Mucosa of stomach (tissue), 1 donor: ENCODE measurements around the gene RPS16.
A peak's percentile ranks its signal among the peaks of the same experiment; 100 is the strongest.

ENCODE experiments used
- H3K27me3 ChIP-seq: one replicate; pipeline ENCODE4 v1.7.0; 2013; ENCODE audit warnings: mild to moderate bottlenecking, low read length; ENCODE audit not compliant: control insufficient read depth, insufficient read depth
- H3K36me3 ChIP-seq: one replicate; pipeline ENCODE4 v1.7.0; 2013; ENCODE audit warnings: low read length; ENCODE audit not compliant: control insufficient read depth, insufficient read depth
- H3K4me1 ChIP-seq: one replicate; pipeline ENCODE4 v1.7.0; 2013; ENCODE audit warnings: mild to moderate bottlenecking, low read length; ENCODE audit not compliant: control insufficient read depth, insufficient read depth
- H3K4me3 ChIP-seq: one replicate; pipeline ENCODE4 v1.7.0; 2013; ENCODE audit warnings: low read length
- H3K9ac ChIP-seq: one replicate; pipeline ENCODE4 v1.7.0; 2013; ENCODE audit warnings: mild to moderate bottlenecking, low read length, moderate library complexity
- H3K9me3 ChIP-seq: one replicate; pipeline ENCODE4 v1.7.0; 2013; ENCODE audit warnings: mild to moderate bottlenecking, low read length, moderate library complexity; ENCODE audit not compliant: control insufficient read depth
- donor health status: Pancreatic carcinoma.

RPS16 gene

GRCh38 chr19:39413911-39414608 is 21.7 kb downstream of the RPS16 start:
- H3K9me3 ChIP-seq = no peaks in the 10 kb centered on the region
- H3K4me3 ChIP-seq = no peak overlapping the region
- no peaks in the 10 kb centered on the region for H3K36me3 ChIP-seq
- H3K9ac ChIP-seq = peak overlapping the region; percentile 55
- H3K27me3 ChIP-seq = peaks cover 8% of the 10 kb centered on the region
- peaks cover 27% of the 10 kb centered on the region for H3K4me1 ChIP-seq

GRCh38 chr19:39413272-39413910 is 22.4 kb downstream of the RPS16 start:
- H3K9me3 ChIP-seq = no peaks in the 10 kb centered on the region
- peak overlapping the region; percentile 47 for H3K4me3 ChIP-seq
- peak overlapping the region; percentile 74 for H3K9ac ChIP-seq
- H3K36me3 ChIP-seq = peaks cover 5% of the 10 kb centered on the region
- H3K4me1 ChIP-seq = peaks cover 27% of the 10 kb centered on the region
- peaks cover 8% of the 10 kb centered on the region for H3K27me3 ChIP-seq

DNA sequence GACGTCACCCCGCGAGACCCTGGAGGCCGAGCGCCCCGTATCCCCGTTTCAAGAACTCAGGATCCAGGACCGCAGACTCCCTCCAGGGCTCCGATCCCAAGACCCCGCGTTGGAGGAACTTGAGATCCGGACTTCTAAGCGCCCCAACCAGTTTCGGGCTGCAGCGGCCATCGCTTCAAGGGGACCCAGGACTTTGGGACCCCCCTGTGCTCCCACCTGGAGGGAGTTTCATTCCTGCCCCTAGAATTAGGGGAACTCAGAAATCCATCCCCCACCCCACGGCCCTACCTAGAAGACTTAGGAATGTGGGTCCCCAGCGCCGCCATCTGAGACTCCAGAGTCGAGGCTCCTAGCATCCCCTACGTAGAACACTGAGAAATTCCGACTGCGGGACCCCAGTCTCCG is 22.9 kb downstream of the RPS16 start:
- Histone ChIP-seq H3K9me3 (no peaks in the 10 kb centered on the region), H3K4me3 (peak overlapping the region; percentile 47), H3K27me3 (peaks cover 8% of the 10 kb centered on the region), H3K4me1 (peaks cover 27% of the 10 kb centered on the region), H3K9ac (peak overlapping the region; percentile 74), H3K36me3 (peaks cover 10% of the 10 kb centered on the region)

DNA sequence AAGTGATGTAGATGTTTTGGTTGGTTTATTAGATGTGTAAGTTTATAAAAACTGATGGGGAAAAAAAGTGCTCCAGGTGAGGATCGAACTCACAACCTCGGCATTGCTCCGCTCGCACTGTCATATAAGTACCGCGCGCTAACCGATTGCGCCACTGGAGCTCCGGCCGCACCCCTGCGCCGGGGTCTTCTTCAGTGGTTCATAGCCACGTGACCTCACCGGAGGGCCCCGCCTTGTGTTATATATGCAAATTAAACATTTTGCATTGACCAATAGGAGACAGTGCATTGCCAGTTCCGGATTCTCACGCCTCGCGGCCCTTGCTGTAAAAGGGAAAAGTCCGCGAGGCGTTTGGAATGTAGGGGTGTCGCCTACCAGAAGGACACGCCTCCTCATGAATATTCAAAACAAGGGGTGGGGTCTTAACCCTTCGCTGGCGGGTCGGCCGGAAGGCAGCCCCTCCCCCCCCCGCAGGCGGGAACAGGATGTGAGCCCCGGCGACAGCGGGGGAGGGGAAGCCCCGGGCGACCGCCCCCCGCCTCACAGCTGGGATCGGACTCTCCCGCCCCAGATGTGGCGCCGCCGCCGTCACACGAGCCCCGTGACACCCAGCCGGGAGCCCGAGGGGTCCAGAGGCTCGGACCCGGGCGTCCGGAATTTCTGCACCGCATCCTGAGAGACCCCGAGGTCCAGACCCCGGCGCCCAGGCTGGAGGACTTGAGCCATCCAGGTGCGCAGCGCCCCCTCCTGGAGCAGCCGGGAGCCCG is 23.5 kb downstream of the RPS16 start, which contains the start of gene PLEKHG2:
PLEKHG2 (plus strand) TSS at position 570 of the 767 bp plus-strand sequence. CDS start 1,418 bp downstream, outside the sequence.
- Histone ChIP-seq H3K4me3 (peak within 1 kb of the TSS; percentile 47), H3K4me1 (peaks cover 27% of the 10 kb centered on the region), H3K9me3 (no peaks in the 10 kb centered on the region), H3K27me3 (peaks cover 8% of the 10 kb centered on the region), H3K36me3 (peaks cover 14% of the 10 kb centered on the region), H3K9ac (peak within 1 kb of the TSS; percentile 99)

GRCh38 chr19:39411832-39412099 is 24.0 kb downstream of the RPS16 start:
- peak overlapping the region; percentile 99 for H3K9ac ChIP-seq
- H3K4me1 ChIP-seq = peaks cover 27% of the 10 kb centered on the region

GRCh38 chr19:39411081-39411831 is 24.5 kb downstream of the RPS16 start:
- Histone ChIP-seq H3K4me1 (peaks cover 28% of the 10 kb centered on the region), H3K9me3 (no peaks in the 10 kb centered on the region), H3K9ac (peak overlapping the region; percentile 99), H3K36me3 (peaks cover 14% of the 10 kb centered on the region), H3K27me3 (peaks cover 8% of the 10 kb centered on the region), H3K4me3 (peak overlapping the region; percentile 4)

More at GRCh38 chr19:39411832-39412099, 24.0 kb downstream of the RPS16 start:
- H3K9me3 ChIP-seq = no peaks in the 10 kb centered on the region
- H3K4me3 ChIP-seq = peak overlapping the region; percentile 4
- peaks cover 8% of the 10 kb centered on the region for H3K27me3 ChIP-seq
- peaks cover 14% of the 10 kb centered on the region for H3K36me3 ChIP-seq

- peak overlapping the region; percentile 4 for H3K4me3 ChIP-seq
- H3K4me1 ChIP-seq = peaks cover 32% of the 10 kb centered on the region
- H3K36me3 ChIP-seq = peaks cover 14% of the 10 kb centered on the region
These were observed 25.0 kb downstream of the RPS16 start for GRCh38 chr19:39410831-39411080.

DNA sequence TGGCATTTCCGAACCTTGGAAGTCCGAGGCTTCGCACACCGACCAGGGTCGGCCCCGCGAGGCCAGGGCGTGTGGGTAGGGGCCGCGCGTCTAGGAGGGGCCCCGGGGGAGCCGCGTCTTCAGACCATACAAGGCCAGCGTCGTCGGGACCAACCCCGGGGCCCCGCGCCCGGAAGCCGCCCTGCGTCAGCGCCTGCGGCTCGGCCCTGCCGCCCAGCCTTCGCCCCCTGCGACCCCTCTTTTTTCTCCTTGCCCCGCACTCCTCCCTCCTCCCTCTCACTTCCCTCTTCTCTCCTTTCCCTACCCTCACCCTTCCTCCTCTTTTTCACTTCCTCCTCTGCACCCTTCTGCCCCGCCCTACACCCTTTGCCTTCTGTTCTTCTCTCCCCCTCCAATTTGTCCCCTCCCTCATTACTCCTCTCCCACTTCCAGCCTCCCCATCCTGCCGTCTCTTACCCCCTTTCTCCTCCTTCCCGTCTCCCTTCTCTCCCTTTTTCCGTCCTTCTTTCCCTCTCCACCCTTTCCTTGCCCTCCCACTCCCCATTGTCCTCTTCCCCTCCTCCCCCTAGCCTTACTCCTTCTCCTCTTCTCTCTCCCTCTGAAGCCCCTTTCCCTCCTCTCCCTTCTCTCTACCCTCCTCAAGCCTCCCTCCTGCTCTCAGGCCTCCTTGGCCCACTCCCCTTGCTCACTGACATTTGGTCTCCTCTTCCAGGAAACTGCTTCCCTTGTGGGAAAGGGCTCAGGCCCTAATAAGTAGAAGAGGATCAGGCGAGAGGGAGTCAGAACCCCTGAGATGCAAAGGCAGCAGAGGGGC is 25.5 kb downstream of the RPS16 start:
- H3K27me3 ChIP-seq = peaks cover 8% of the 10 kb centered on the region
- H3K4me3 ChIP-seq = peak overlapping the region; percentile 44
- peaks cover 37% of the 10 kb centered on the region for H3K4me1 ChIP-seq
- H3K36me3 ChIP-seq = peaks cover 14% of the 10 kb centered on the region
- H3K9ac ChIP-seq = peak overlapping the region; percentile 99
- H3K9me3 ChIP-seq = no peaks in the 10 kb centered on the region

More at GRCh38 chr19:39410831-39411080, 25.0 kb downstream of the RPS16 start:
- Histone ChIP-seq H3K9ac (peak overlapping the region; percentile 99), H3K27me3 (peaks cover 8% of the 10 kb centered on the region), H3K9me3 (no peaks in the 10 kb centered on the region)

GRCh38 chr19:39409208-39410016 is 26.3 kb downstream of the RPS16 start:
- H3K27me3 ChIP-seq = peaks cover 8% of the 10 kb centered on the region
- H3K9me3 ChIP-seq = no peaks in the 10 kb centered on the region
- H3K4me1 ChIP-seq = peaks cover 34% of the 10 kb centered on the region

GRCh38 chr19:39408392-39409207 is 27.1 kb downstream of the RPS16 start:
- Histone ChIP-seq H3K36me3 (peaks cover 14% of the 10 kb centered on the region), H3K27me3 (peaks cover 8% of the 10 kb centered on the region), H3K4me1 (peaks cover 33% of the 10 kb centered on the region)

More at GRCh38 chr19:39409208-39410016, 26.3 kb downstream of the RPS16 start:
- H3K4me3 ChIP-seq = peak overlapping the region; percentile 44
- peaks cover 14% of the 10 kb centered on the region for H3K36me3 ChIP-seq
- H3K9ac ChIP-seq = peak overlapping the region; percentile 99

More at GRCh38 chr19:39408392-39409207, 27.1 kb downstream of the RPS16 start:
- Histone ChIP-seq H3K4me3 (peak overlapping the region; percentile 95), H3K9ac (peak overlapping the region; percentile 99), H3K9me3 (no peaks in the 10 kb centered on the region)
